Fibroblast of pulmonary artery (primary cell): ENCODE data around the gene SLC35B3.
"Not testable (repeated sequence)": the region's sequence is repeated elsewhere in the genome, so short reads cannot be mapped to it uniquely, and the experiment has no call there.

Experiments used
- DNase-seq: peaks from one replicate; pipeline ENCODE4 v3.0.0-alpha.2; 2010; ENCODE audit warnings: low read depth
- H3K4me3 ChIP-seq: replicated peaks from 2 replicates; pipeline ENCODE4 v1.5.1; 2011; ENCODE audit warnings: low read depth, mild to moderate bottlenecking, control low read depth, low read length, moderate library complexity
- CTCF ChIP-seq: IDR thresholded peaks from 2 replicates; pipeline ENCODE4 v1.5.1; 2011; ENCODE audit warnings: mild to moderate bottlenecking, control low read depth, low read length, inconsistent platforms; ENCODE audit errors: missing control alignments

Gene SLC35B3

GRCh38 chr6:8420031-8420588 lies 15.2 kb downstream of the SLC35B3 start:
- DNase-seq, result no peak
- no peak overlapping the region for H3K4me3 ChIP-seq
- TF ChIP-seq CTCF, result no peak

GRCh38 chr6:8415913-8416312 lies 19.4 kb downstream of the SLC35B3 start:
- H3K4me3 ChIP-seq, result no peak overlapping the region
- no peak for TF ChIP-seq CTCF
- DNase-seq, result no peak

- DNase-seq, result no peak
- TF ChIP-seq CTCF, result no peak
- no peak overlapping the region for H3K4me3 ChIP-seq
These were observed 20.1 kb downstream of the SLC35B3 start for GRCh38 chr6:8415280-8415679.

- H3K4me3 ChIP-seq, result no peak overlapping the region
- TF ChIP-seq CTCF, result no peak
- DNase-seq, result no peak
These were observed 20.5 kb downstream of the SLC35B3 start for GRCh38 chr6:8414844-8415243.

GRCh38 chr6:8405946-8406345 lies 29.4 kb downstream of the SLC35B3 start:
- DNase-seq, H3K4me3 ChIP-seq: not testable (repeated sequence)

- H3K4me3 ChIP-seq, result no peak overlapping the region
- no peak for TF ChIP-seq CTCF
- DNase-seq, result no peak
These were observed 32.8 kb downstream of the SLC35B3 start for GRCh38 chr6:8402546-8402945.

GRCh38 chr6:8400663-8401062 lies 34.7 kb downstream of the SLC35B3 start:
- no peak for TF ChIP-seq CTCF
- DNase-seq, result no peak
- no peak overlapping the region for H3K4me3 ChIP-seq
